Natural killer cell (primary cell): ENCODE measurements around the gene RTP5. TPM values are rescaled to one million over a fixed set of nuclear protein-coding genes. Genes with fewer than 3 reads are reported as not detected.

Source experiments
- ATAC-seq, 3 donors: fragments of 150-1000 bp in 2 of 3; fragments of 200-7000 bp in 1 of 3; cut with Tn5 transposase; 1 replicate in 1 of 3; 2 replicates in 2 of 3; pipeline ENCODE4 v1.10.0; 2021; ENCODE audit warnings: mild to moderate bottlenecking in 2 of 3, moderate library complexity in 2 of 3
- DNase-seq, 2 donors: peaks; one replicate each; pipeline versions ENCODE4 v3.0.0 to v3.0.0-alpha.2; 2013 to 2021; ENCODE audit warnings: mixed read lengths in 1 of 2
- H3K27ac ChIP-seq: one replicate; pipeline ENCODE4 v1.5.1; 2013; ENCODE audit warnings: mild to moderate bottlenecking, low read length
- H3K27me3 ChIP-seq: one replicate; pipeline ENCODE4 v1.6.1; 2013; ENCODE audit warnings: low read length; ENCODE audit not compliant: control insufficient read depth, insufficient read depth
- H3K36me3 ChIP-seq: one replicate; pipeline ENCODE4 v1.6.1; 2013; ENCODE audit warnings: low read length; ENCODE audit not compliant: control insufficient read depth, insufficient read depth
- H3K4me1 ChIP-seq: one replicate; pipeline ENCODE4 v1.6.1; 2013; ENCODE audit warnings: low read length; ENCODE audit not compliant: control insufficient read depth, insufficient read depth
- H3K4me3 ChIP-seq: one replicate; pipeline ENCODE4 v1.5.1; 2013; ENCODE audit warnings: low read length
- H3K9me3 ChIP-seq: one replicate; pipeline ENCODE4 v1.6.1; 2013; ENCODE audit warnings: low read length; ENCODE audit not compliant: control insufficient read depth, insufficient read depth
- H3K27ac Mint-ChIP-seq, 2 donors: one replicate each; pipeline ENCODE4 v1.8.0; 2022; ENCODE audit warnings: mild to moderate bottlenecking in 2 of 2, mixed read lengths in 2 of 2, moderate library complexity in 1 of 2
- H3K27me3 Mint-ChIP-seq, 2 donors: one replicate each; pipeline ENCODE4 v1.8.0; 2022; ENCODE audit warnings: low read depth in 2 of 2, mixed read lengths in 2 of 2
- H3K36me3 Mint-ChIP-seq: one replicate; pipeline ENCODE4 v1.8.0; 2022; ENCODE audit warnings: mixed read lengths
- H3K4me1 Mint-ChIP-seq, 2 donors: one replicate each; pipeline ENCODE4 v1.8.0; 2022; ENCODE audit warnings: mixed read lengths in 2 of 2
- H3K4me3 Mint-ChIP-seq: one replicate; pipeline ENCODE4 v1.8.0; 2022; ENCODE audit warnings: mild to moderate bottlenecking, moderate library complexity, mixed read lengths
- H3K9me3 Mint-ChIP-seq, 2 donors: one replicate each; pipeline ENCODE4 v1.8.0; 2022; ENCODE audit warnings: mixed read lengths in 2 of 2
- WGBS: methylation state at CpG from one replicate; pipeline ENCODE4 v1.1.7; 2013; ENCODE audit warnings: missing lambda C conversion rate; ENCODE audit not compliant: insufficient coverage; 5-methylcytosine and 5-hydroxymethylcytosine counted together
- intact Hi-C: fragments of 100-400 bp; cut with micrococcal nuclease; formaldehyde crosslinking; loops from one replicate; pipeline ENCODE4 v1.14.2; 2022
- total RNA-seq, 4 donors: library from RNA; stranded (reverse); fragments of 120-200 nt in 1 of 4; gene quantifications; one replicate each; pipeline versions ENCODE4 v1.2.3 to v1.2.4, GENCODE V29; 2013 to 2022
- TF ChIP-seq, protein P1 (sequence below): fragments of 200-600 bp; IDR thresholded peaks from one replicate; pipeline ENCODE4 v1.8.0; 2022; ENCODE audit warnings: antibody characterized with exemption

RTP5 gene
- total RNA-seq, 3 donors from 2014 or later (not counting 1 experiment from before 2014, with no cell fraction given) = 0.47 to 1.7 (median 0.68) TPM

GRCh38 chr2:241848761-241849615, 20.5 kb upstream of the RTP5 start:
- intact Hi-C loops = no loop called here
- no peak for ATAC-seq
- H3K4me3 ChIP-seq = no peak overlapping the region
- Mint-ChIP-seq H3K27ac (no peak overlapping the region), H3K36me3 (no peaks in the 10 kb centered on the region), H3K27me3 (peaks cover 10 to 12% of the 10 kb centered on the region in 2 donors), H3K4me3 (no peak overlapping the region), H3K4me1 (peaks cover 19 to 20% of the 10 kb centered on the region in 2 donors), H3K9me3 (no peaks in the 10 kb centered on the region)
- H3K27ac ChIP-seq = no peak overlapping the region
- 93% methylated on average over 37 of the region's 39 CpGs for WGBS
- TF ChIP-seq, protein P1, sequence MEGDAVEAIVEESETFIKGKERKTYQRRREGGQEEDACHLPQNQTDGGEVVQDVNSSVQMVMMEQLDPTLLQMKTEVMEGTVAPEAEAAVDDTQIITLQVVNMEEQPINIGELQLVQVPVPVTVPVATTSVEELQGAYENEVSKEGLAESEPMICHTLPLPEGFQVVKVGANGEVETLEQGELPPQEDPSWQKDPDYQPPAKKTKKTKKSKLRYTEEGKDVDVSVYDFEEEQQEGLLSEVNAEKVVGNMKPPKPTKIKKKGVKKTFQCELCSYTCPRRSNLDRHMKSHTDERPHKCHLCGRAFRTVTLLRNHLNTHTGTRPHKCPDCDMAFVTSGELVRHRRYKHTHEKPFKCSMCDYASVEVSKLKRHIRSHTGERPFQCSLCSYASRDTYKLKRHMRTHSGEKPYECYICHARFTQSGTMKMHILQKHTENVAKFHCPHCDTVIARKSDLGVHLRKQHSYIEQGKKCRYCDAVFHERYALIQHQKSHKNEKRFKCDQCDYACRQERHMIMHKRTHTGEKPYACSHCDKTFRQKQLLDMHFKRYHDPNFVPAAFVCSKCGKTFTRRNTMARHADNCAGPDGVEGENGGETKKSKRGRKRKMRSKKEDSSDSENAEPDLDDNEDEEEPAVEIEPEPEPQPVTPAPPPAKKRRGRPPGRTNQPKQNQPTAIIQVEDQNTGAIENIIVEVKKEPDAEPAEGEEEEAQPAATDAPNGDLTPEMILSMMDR = no peak
- H3K9me3 ChIP-seq = no peaks in the 10 kb centered on the region
- peaks cover 16% of the 10 kb centered on the region for H3K4me1 ChIP-seq
- H3K27me3 ChIP-seq = no peaks in the 10 kb centered on the region
- H3K36me3 ChIP-seq = no peaks in the 10 kb centered on the region
- no peak for DNase-seq

DNA sequence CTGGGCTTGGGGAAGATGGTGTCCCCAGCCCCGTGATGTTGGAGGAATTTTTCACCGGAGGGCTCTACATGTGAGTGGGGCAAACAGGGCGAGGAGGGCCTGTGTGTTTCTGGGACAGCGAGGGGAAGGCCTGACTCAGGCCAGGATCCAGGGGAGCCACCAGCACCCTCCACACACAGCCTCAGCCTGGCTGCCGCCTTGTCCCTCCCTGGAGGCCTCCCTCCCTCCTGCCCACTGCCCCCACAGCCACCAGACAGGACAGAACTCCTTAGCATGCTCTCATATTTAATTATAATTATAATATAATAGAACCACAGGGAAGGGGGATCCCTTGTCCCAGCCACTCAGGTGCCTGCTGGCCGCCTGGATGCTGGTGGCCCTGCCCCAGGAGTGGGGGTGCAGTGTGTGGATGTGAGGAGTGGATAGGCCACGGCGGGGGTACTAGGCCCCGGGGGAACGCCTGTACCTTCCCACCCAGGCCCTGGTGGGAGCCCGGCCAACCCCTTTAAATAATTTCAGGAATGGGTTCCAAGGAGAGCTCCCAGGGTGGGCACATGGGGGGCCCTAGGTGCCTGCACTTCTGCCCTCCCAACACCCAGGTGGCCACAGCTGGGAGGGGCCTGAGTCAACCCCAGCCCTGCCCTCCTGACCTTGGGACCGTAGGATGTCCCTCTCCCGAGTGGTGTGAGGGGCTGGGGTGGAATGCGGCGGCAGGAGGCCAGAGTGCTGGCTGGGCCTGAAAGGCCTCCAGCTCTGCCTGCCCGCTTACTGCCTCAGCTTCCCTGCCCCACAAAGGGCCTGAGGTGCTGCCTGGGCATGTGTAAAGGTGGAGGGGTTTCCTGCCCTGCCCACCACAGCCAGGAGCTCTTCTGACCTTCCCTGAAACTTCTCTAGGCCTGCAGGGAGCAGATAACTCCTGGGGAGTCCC, 19.6 kb upstream of the RTP5 start:
- 95% methylated on average over 16 of the region's 16 CpGs for WGBS
- Mint-ChIP-seq H3K9me3 (no peaks in the 10 kb centered on the region), H3K4me3 (no peak overlapping the region), H3K4me1 (peaks cover 12 to 18% of the 10 kb centered on the region in 2 donors), H3K27ac (no peak overlapping the region), H3K36me3 (no peaks in the 10 kb centered on the region), H3K27me3 (peaks cover 10 to 12% of the 10 kb centered on the region in 2 donors)
- peaks cover 12% of the 10 kb centered on the region for H3K4me1 ChIP-seq
- DNase-seq = no peak
- intact Hi-C loops = no loop called here
- H3K27ac ChIP-seq = no peak overlapping the region
- H3K4me3 ChIP-seq = no peak overlapping the region
- H3K27me3 ChIP-seq = no peaks in the 10 kb centered on the region
- ATAC-seq = no peak
- H3K9me3 ChIP-seq = no peaks in the 10 kb centered on the region
- no peaks in the 10 kb centered on the region for H3K36me3 ChIP-seq
- TF ChIP-seq, protein P1 = no peak

GRCh38 chr2:241850544-241851324, 18.8 kb upstream of the RTP5 start:
- 94% methylated on average over 27 of the region's 27 CpGs for WGBS
- TF ChIP-seq, protein P1 = no peak
- no peaks in the 10 kb centered on the region for H3K9me3 Mint-ChIP-seq
- no peak overlapping the region for H3K27ac Mint-ChIP-seq
- H3K4me1 Mint-ChIP-seq = peaks cover 5 to 9% of the 10 kb centered on the region in 2 donors
- Histone ChIP-seq H3K4me3 (no peak overlapping the region), H3K27me3 (no peaks in the 10 kb centered on the region), H3K9me3 (no peaks in the 10 kb centered on the region), H3K27ac (no peak overlapping the region), H3K4me1 (peaks cover 9% of the 10 kb centered on the region), H3K36me3 (no peaks in the 10 kb centered on the region)
- intact Hi-C loops = no loop called here
- no peak overlapping the region for H3K4me3 Mint-ChIP-seq
- ATAC-seq (no peak), DNase-seq (no peak)
- peaks cover 10 to 12% of the 10 kb centered on the region in 2 donors for H3K27me3 Mint-ChIP-seq
- H3K36me3 Mint-ChIP-seq = no peaks in the 10 kb centered on the region
